ENCODE results near the gene FIGLA.
"Not testable (repeated sequence)": the region's sequence is repeated elsewhere in the genome, so short reads cannot be mapped to it uniquely, and the experiment has no call there.

FIGLA gene

DNA sequence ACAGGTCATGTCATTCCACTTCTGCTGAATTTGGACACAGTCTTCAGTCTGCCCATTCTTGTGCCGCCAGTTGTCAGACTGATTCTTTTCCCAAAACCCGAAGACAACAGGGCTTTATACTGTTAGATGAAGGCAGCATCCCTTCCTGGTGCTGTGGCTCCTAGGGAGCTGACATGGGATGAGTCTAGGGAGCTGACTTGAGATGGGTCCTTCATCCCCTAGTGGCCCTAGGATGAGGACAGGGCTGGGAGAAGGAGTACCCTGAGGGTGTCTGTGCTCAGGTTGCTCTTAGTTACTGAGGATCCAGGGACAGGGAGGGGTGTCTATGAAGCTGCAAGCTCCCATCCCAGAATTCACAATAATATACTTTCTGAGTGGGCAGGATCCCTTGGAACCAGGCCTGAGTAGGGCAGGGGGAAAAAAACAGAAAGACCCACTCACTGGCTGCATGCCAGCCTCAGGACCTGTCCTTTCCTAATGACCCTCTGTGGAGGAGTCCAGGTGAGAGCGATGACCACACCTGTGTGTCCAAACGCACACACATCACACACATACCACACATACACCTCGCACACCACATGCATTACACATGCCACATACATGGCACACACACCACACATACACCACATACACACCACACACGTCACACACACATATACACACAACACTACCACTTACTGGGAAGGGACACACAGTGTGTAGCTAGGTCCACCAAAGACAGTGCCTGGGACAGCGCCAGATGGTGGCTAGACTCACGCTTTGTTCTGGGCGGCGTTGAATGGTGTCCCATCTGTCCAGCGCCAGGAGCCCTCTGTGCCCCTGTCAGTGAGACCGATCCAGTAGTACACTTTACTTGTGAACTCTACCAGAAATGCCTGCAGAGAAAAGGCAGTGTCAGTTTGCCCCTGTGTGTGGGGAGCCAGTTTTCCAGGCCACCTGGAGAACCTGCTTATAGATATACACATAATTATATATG, 18.8 kb upstream of the FIGLA start:
- DNase-seq (ENCODE audit: low read depth in 2 of 2) = no peak

DNA sequence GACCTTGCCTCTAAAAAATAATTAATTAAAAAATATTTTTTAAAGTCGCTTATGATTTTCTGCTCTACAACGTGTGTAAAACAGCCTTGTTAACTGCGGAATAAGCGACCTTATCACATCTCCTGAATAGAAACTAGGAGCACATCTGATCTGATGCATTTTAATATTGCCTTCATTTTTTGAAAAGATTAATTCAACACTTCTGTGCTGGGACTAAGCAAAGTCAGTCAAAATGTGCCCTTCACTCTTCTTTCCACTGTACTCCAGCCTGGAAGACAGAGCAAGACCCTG, 17.3 kb upstream of the FIGLA start:
- no peak for DNase-seq (ENCODE audit: low read depth in 2 of 2)

DNA sequence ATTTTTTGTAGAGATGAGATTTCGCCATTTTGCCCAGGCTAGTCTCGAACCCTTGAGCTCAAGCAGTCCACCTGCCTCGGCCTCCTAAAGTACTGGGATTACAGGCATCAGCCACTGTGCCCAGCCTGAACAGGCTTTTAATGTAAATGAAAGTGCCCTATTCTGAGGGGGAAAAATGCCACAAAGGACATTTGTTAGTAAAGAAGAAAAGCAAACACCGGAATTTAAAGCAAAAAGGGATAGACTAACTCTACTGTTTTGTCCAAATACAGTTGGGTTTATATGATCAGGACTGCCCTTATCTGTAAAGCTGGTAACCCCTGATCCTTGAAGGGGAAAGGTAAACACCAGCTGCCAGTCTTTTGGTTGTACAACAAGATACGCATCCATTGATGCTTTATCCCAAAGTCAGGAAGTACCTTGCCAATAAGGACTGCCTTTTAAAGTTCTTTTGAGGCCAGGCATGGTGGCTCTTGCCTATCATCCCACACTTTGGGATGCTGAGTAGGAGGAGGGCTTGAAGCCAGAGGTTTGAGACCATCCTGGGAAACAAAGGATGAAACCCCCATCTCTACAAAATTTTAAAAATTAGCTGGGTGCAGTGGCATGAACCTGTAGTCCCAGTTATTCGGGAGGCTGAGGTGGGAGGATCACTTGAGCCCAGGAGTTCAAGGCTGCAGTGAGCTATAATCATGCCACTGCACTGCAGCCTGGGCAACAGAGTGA, 16.8 kb upstream of the FIGLA start:
- no peak for DNase-seq (ENCODE audit: low read depth in 2 of 2)

DNA sequence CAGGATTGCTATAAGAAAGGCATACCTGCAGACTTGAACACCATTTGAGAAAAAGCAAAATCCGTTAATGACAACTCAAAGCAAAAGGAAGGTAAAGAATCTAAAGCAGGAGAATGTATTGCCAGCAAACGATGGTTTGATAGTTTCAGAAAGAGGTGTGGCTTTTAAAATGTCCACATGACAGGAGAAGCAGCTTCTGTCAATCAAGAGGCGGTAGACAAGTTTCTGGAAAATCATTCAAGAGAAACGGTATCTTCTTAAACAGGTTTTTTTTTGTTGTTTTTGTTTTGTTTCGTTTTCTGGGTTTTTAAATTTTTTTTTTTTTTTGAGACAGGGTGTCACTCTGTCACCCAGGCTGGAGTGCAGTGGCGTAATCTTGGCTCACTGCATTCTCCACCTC, 16.2 kb upstream of the FIGLA start:
- no peak for DNase-seq (ENCODE audit: low read depth in 2 of 2)

DNA sequence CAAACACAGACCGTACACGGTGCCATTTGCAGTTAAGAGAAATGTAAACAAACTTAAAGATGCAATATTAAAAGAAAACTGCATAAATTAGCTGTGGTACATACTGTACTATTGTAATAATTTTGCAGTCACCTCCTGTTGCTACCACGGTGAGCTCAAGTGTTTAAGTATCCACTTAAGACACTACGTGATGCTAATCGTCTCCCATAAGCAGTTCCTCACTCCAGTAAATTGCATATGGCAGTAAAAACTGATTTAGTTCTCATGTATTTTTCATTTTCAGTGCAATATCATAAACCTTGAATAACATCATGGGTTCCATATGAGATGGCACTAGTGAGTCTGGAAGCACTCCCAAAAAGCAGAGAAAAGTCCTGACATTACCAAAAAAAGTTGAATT, 15.6 kb upstream of the FIGLA start:
- DNase-seq (ENCODE audit: low read depth in 2 of 2) = no peak

DNA sequence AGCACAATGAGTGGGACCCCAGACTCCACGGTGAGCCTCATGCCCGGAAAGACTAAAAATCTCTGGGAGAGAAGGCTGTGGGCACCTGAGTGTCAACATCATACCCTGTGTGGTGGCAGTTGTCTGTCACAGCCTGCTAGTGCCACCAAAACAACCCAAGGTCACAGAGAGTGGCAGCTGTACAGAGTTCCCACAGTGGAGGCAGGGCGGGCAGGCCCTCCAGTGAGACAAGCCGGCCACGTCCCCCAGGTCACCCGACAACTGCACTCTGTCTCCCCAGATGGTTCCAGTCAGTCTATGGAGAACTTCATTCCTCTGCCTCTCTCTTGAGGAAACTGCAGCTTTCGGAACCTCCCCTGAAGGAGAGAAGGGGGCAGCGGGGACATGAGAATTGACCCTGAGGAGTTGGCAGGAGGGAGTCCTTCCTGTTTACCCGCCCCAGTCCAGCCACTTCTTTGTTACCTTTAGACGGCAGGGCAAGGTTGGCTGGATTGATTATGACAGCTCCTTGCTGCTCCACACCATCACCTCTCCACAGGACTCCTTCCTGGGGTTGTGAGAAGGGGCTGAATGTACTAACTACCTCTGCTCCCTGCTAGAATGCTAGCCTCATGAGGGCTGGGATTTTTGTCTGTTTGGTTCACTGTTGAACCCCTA, 11.3 kb upstream of the FIGLA start:
- DNase-seq (ENCODE audit: low read depth in 2 of 2) = no peak

DNA sequence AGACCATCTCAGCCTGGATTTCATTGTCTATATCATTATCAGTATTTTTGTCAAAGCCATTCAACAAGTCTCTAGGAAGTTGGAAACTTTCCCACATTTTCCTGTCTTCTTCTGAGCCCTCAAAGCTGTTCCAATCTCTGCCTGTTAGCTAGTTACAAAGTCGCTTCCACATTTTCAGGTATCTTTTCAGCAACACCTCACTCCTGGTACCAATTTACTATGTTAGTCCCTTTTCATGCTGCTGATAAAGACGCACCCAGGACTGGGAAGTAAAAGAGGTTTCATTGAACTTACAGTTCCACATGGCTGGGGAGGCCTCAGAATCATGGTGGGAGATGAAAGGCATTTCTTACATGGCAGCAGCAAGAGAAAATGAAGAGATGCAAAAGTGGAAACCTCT, 9.3 kb upstream of the FIGLA start:
- DNase-seq (ENCODE audit: low read depth in 2 of 2) = no peak

DNA sequence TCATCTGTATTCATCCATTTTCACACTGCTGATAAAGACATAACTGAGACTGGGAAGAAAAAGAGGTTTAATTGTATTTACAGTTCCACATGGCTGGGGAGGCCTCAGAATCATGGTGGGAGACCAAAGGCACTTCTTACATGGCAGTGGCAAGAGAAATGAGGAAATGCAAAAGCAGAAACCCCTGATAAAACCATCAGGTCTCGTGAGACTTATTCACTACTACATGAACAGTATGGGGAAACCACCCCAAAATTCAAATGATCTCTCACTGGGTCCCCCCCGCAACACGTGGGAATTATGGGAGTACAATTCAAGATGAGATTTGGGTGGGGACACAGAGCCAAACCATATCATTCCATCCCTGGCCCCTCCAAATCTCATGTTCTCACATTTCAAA, 7.6 kb upstream of the FIGLA start:
- DNase-seq (ENCODE audit: low read depth in 2 of 2) = not testable (repeated sequence)

DNA sequence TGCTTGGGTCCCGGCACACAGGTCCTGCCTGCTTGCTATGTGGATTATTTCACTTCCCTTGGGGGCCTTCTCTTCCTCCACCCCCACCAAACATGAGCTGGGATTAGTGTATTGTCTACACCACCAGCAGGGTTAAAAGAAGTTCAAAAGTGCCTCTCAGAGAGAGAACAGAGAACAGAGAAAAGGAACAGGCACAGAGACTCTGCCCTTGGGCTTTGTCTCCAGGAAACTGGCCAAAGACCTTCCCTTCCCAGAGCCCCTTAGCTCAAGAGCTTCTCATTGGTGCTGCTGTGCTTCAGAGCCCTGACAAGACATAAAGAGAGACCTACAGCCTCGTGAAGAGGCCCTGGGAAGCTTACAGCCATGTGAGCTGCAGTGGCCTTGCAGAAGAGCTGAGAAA, 7.1 kb upstream of the FIGLA start:
- DNase-seq (ENCODE audit: low read depth in 2 of 2) = no peak

DNA sequence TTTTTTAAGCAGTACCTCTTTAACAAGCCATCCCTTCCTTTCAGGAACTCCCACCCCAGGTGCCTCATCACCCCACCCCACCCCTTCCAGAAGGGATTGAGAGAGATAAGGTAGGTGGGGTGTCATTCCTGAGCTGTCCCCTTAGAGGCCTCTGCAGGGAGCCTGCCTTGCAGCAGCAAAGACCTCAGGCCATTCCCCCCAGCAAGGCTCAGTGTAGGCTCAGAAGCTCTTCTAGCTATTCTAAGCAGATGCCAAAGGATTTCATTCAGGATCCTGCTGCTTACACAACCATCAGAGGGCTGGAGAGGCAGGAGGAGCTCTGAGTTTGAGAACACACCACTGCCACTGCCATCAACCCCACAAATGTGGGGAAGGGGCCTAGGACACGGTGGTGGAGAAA, 5.8 kb upstream of the FIGLA start:
- DNase-seq (ENCODE audit: low read depth in 2 of 2) = no peak

DNA sequence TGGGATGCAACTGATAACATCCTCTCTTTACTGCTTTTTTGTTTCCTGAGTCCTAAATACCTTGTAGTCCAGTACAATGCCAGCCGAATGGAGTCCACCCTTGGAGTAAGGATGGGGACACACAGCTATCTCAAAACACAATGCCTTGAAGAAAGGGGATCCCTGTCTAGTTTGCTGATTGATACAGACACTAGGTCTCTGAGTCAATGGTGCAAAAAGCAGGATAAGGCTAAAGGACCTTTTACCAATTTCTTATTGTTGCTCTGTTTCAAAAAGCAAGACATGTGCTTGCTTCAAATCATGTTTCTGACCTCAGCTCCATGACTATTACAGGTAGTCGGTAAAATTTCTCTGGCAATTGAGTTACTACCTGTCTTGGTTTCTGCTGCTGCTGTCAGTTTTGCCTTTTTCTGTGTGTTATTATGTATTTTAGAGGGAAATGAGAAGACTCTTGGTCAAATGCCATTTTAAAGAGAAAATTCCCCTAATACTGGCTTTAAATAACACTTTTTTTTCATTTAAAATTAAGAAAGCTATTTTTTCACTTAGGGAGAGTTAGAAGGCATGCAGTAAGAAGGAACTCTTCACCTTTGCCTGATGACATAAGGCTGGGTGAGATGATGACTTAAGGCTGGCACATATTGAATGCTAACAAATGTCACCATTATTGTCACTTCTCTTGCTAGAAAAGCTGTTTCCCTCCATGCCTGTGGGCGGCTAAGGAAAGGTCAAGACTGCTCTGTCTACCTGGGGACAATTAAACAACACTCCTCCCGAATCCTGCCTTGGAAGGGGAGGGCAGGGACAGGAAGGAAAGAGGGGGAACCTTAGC, 4.9 kb upstream of the FIGLA start:
- no peak for DNase-seq (ENCODE audit: low read depth in 2 of 2)

DNA sequence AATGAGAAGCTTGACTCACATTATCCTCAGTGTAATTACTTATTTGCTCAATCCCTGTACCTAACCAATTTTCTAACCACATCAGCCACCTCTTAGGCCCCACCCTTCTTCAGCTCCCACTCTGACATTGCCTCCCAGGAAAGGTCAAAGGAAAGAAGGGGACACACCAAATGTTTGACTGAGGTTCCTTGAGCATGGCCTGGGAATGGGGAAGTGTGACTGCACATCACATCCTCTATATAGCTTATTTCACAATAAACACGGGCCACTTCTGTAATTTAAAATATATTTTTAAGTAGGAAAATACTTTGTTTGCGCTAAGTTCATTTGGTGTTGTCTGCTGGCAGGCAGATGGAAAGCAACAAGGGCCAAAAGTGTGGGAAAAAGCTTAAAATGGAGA, 3.0 kb upstream of the FIGLA start:
- no peak for DNase-seq (ENCODE audit: low read depth in 2 of 2)

DNA sequence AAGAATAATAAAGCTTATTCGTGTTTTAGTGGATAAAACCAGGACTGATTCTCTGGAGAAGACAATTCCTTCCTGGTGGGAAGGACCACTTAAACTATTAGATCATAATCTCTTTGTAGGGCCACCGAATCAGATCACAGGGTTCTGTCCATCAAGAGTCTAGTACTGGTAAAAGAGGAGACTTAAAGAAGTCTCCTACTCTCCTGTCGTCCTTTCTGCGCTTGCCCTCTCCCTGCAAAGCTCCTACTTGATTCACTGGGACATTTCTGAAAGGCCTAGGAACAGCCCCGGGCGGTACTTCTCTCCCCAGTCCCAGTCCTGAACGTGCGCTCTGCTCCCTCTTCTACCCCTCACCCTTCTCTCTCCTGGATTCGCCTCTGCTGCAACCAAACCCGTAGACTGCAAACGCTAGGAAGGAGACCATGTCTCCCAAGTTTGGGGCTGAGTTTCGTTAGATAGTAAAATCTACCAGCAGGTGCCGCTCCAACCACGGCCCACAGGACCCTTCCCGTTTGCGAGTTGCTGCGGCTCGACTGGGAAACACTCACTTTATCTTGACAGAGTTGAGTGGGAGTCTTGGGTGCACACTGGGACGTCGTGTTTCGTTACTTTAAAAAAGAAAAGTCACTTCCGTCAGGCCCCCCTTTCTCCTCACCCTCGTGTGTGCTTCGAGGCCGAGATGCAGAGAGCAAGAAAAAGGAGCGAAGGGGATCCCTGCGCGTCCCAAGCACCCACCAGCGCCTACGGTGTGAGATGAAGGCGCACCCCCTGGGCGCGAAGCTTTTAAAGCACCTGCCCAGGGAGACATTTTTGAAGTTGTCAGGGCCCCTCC, 923 bp downstream of the FIGLA start:
- peak; percentile 60 to 67 for DNase-seq (ENCODE audit: low read depth in 2 of 2)

DNA sequence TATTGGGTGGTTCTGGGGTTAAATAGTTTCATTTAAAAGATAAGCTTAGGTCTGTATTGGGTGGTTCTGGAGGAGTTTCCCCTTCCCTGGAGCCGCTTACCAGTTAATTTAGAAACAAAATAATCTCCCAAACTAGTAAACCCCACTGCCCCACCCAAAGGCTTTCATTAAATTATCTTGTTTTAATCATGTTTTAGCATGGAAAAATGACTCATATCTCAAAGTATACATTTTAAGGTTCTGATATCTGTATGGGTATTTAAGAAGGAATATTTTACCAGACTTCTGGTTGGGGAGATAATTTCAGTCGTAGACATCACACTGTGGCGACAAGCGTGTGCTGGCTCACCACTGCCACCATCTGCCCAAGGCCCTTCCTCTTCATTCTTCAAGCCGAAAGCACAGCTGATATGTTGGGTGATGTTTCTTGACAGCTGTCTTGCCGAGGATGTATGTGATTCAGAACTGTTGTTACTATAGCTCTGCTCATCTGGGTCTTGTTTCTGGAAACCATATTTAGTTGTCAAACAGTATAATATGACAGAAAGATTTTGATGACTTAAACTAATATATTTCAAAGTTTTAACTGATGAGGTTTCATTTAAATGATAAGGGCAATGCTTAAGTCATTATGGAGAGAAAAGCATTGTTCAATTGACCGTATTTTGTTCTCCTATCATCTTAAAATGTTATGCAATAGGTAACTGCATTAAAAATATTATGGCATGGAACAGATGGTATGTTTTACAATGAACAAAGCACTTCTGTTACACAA, 5.1 kb downstream of the FIGLA start:
- peak; percentile 7 to 18 for DNase-seq (ENCODE audit: low read depth in 2 of 2)

DNA sequence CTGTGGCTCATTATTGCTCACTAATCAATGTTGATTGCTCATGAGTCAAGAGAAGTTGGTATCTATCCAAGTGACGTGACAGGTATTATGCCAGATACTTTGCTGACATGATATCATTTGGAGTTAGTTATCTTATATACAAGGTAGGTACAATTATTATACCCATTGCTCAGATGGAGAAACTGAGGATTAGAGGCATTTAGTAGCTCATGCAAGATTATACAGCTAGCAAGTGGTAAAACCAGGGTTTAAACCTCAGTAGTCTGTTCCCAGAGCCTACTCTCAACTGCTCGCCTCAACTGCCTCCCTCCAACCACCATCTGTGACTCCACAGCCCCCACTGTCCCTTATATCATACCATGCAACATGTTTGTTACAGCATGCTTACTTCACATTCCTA, 6.1 kb downstream of the FIGLA start:
- DNase-seq (ENCODE audit: low read depth in 2 of 2) = no peak

DNA sequence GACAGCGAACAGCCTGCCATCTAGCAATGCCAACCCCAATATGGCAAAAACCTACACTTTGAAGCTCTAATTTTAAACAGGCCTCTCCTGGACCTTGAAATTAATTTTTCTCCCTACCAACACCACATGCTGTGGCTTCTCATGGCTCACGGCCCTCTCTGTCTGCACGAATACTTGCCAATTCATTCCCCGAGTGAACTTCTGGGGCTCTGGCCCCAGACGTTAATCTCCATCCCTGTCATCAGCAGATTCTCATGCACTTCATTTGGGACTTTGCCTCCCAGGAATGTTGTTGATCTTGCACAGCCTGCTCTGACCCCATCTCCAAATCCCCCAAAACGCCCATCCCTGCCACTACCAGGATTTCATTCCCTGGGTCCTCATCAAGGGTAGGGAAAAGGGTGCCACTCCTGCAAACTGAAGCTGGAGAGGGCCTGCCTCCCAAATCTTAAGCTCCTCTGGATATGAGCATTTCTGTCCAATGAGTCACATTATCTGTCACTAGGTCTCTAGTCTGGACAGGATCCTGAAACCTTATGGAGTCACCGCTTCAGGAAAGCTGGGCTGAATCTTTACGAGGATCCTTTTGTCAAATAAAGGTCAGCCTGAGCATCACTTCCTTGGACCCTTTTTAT, 10.4 kb downstream of the FIGLA start:
- no peak for DNase-seq (ENCODE audit: low read depth in 2 of 2)

DNA sequence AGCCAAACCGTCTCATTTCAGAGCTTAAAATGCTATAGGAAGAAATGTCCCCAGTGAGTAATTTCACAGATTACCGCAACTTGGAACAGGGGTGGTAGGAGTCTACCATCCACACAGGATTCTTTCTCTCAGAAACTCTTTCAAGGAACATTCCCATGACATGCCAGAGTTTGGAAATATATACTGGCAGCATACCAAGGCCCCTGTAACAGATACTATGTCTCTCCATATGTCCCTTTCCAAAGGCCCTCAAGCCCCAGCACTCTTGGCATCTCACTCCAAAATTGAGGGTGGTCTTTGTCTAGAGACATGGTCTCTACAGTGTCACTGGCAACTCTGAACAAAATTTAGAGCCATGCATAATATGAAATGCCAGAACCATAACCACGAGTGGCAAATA, 11.0 kb downstream of the FIGLA start:
- DNase-seq (ENCODE audit: low read depth in 2 of 2) = no peak

DNA sequence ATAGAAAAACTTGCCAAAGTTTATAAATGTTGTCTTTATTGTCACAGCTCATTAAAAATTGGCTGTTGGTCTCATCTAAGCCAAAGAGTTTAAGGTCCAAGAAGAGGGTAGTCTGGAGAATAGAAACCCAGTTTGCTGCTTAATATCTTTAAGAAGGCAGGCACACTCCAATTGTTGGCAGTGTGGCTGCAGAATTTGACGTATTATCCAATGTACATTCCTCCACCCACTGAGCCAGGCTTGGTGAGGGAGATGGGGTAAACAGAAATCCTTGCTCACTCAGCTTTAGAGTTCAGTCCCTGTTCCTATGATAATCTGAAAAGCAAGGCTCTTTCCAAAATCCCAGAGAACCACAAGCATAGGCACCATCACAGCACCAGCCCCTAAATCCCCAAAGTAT, 11.8 kb downstream of the FIGLA start:
- DNase-seq (ENCODE audit: low read depth in 2 of 2) = no peak

DNA sequence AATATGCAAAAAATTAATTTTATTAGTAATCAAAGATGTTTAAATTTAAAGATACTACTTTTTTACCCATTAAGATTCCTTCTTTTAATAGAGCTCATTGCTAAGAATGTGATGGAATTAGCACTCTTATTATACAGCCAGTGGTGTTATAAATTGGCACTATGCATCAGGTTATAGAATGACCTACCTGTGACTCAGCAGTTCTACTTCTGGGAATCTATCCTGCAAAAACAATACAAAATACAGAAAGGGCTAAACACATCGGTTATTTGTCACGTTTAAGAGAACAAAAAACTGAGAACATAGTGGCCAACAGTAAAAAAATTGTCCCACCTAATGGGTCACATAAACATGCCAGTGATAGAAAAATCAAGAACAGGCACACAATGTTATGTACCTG, 13.0 kb downstream of the FIGLA start:
- DNase-seq (ENCODE audit: low read depth in 2 of 2) = no peak

DNA sequence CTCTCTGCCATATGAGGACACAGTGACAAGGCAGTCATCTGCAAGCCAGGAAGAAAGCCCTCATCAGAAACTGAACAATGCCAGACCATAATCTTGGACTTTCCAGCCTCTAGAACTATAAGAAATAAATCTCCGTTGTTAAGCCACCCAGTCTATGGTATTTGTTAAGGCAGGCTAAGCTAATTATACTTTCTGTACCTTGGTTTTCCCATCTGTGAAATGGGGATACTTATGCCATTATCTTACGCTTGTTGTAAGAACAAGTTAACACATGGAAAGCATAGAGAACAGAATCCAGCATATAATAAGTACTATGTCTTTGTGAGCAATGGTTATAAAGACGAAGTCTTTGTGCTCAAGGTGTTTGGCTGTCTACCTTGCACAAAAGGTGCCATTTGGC, 14.2 kb downstream of the FIGLA start:
- DNase-seq (ENCODE audit: low read depth in 2 of 2) = no peak
